ENCODE results near the gene STARD3. TPM values are rescaled to one million over a fixed set of nuclear protein-coding genes. Genes with fewer than 3 reads are reported as not detected.

STARD3 gene
- total and polyA plus RNA-seq, 2 of the 13 experiments (the other 11 are each of a cell fraction or from before 2014, with no cell fraction given): 34.6 to 100 TPM

DNA sequence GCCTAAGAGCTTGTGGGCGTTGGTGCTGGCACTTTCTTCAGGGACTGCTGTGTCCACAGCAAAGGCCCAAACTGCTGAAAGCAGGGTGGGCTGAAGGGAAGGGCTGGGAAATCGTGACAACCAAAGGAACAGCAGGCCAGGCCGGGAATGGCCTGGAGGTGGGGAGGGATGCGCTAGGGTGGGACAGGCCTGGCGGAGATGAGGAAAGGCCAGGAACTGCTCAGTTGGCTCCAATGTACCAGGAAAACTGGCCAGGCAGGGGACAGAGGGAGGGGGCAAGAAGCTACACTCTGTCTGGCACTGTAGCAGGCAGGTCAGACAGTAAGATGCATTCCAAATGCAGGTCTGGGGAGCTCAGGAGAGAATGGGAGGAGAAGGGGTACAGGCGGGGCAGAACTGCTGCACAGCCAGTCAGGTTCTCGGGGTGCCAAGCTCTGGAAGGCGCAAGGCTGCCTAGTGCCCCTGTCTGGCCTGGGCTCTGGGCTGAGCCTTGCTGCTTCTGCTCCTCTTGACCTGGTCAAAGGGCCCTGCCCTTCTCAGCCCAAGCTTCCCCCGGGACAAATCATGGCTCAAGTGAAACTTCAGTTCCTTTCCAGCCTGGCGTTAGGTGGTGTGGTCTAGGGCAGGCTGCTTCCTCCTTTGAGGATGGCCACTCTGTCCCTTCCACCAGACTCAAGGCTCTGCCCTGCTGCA lies 38.6 kb downstream of the STARD3 start (continued):
- TF ChIP-seq, protein P1, sequence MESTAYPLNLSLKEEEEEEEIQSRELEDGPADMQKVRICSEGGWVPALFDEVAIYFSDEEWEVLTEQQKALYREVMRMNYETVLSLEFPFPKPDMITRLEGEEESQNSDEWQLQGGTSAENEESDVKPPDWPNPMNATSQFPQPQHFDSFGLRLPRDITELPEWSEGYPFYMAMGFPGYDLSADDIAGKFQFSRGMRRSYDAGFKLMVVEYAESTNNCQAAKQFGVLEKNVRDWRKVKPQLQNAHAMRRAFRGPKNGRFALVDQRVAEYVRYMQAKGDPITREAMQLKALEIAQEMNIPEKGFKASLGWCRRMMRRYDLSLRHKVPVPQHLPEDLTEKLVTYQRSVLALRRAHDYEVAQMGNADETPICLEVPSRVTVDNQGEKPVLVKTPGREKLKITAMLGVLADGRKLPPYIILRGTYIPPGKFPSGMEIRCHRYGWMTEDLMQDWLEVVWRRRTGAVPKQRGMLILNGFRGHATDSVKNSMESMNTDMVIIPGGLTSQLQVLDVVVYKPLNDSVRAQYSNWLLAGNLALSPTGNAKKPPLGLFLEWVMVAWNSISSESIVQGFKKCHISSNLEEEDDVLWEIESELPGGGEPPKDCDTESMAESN (CRISPR knock-in tag; conservative IDR thresholded peaks at IDR 0.05): no peak; the same call in 1 of the 2 replicates
- TF ChIP-seq ZNF543 (CRISPR knock-in tag; IDR thresholded peaks at IDR 0.05): no peak
- no peak for TF ChIP-seq ZNF207 (IDR thresholded peaks at IDR 0.05; ENCODE audit: borderline replicate concordance)
- no peak for TF ChIP-seq RFX5 (IDR thresholded peaks at IDR 0.05; ENCODE audit: low read depth, low read length)
- TF ChIP-seq HNF1A (IDR thresholded peaks at IDR 0.05; ENCODE audit: low read depth): no peak
- TF ChIP-seq HNF1A (CRISPR knock-in tag; IDR thresholded peaks at IDR 0.05; ENCODE audit: borderline replicate concordance): no peak
- no peak for TF ChIP-seq HNRNPLL (IDR thresholded peaks at IDR 0.05; ENCODE audit: low read depth, low read length, poor library complexity, severe bottlenecking)
- TF ChIP-seq, protein P2, sequence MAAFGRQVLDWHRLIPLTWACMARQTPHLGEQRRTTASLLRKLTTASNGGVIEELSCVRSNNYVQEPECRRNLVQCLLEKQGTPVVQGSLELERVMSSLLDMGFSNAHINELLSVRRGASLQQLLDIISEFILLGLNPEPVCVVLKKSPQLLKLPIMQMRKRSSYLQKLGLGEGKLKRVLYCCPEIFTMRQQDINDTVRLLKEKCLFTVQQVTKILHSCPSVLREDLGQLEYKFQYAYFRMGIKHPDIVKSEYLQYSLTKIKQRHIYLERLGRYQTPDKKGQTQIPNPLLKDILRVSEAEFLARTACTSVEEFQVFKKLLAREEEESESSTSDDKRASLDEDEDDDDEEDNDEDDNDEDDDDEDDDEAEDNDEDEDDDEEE (CRISPR knock-in tag; IDR thresholded peaks at IDR 0.05): no peak
- no peak for TF ChIP-seq THAP11 (CRISPR knock-in tag; IDR thresholded peaks at IDR 0.05)
- TF ChIP-seq NFE2 (CRISPR knock-in tag; IDR thresholded peaks at IDR 0.05): no peak
- TF ChIP-seq AFF4 (CRISPR knock-in tag; IDR thresholded peaks at IDR 0.05): no peak
- no peak for TF ChIP-seq ZNF263 (CRISPR knock-in tag; IDR thresholded peaks at IDR 0.05)
- no peak for TF ChIP-seq MED13 (CRISPR knock-in tag; IDR thresholded peaks at IDR 0.05)
- no peak for TF ChIP-seq PHB2 (IDR thresholded peaks at IDR 0.05; ENCODE audit: partially characterized antibody)
- TF ChIP-seq MTA1 (CRISPR knock-in tag; IDR thresholded peaks at IDR 0.05; ENCODE audit: borderline replicate concordance): no peak
- TF ChIP-seq THYN1 (CRISPR knock-in tag; IDR thresholded peaks at IDR 0.05; ENCODE audit: borderline replicate concordance, low read depth): no peak
- TF ChIP-seq SYNCRIP (IDR thresholded peaks at IDR 0.05; ENCODE audit: insufficient read depth, low read depth, low read length): no peak
- no peak for TF ChIP-seq ATF1 (CRISPR knock-in tag; IDR thresholded peaks at IDR 0.05)

All from HepG2 (cell line).